ENCODE data around the gene MAP3K2.

Gene MAP3K2, protein sequence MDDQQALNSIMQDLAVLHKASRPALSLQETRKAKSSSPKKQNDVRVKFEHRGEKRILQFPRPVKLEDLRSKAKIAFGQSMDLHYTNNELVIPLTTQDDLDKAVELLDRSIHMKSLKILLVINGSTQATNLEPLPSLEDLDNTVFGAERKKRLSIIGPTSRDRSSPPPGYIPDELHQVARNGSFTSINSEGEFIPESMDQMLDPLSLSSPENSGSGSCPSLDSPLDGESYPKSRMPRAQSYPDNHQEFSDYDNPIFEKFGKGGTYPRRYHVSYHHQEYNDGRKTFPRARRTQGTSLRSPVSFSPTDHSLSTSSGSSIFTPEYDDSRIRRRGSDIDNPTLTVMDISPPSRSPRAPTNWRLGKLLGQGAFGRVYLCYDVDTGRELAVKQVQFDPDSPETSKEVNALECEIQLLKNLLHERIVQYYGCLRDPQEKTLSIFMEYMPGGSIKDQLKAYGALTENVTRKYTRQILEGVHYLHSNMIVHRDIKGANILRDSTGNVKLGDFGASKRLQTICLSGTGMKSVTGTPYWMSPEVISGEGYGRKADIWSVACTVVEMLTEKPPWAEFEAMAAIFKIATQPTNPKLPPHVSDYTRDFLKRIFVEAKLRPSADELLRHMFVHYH

DNA sequence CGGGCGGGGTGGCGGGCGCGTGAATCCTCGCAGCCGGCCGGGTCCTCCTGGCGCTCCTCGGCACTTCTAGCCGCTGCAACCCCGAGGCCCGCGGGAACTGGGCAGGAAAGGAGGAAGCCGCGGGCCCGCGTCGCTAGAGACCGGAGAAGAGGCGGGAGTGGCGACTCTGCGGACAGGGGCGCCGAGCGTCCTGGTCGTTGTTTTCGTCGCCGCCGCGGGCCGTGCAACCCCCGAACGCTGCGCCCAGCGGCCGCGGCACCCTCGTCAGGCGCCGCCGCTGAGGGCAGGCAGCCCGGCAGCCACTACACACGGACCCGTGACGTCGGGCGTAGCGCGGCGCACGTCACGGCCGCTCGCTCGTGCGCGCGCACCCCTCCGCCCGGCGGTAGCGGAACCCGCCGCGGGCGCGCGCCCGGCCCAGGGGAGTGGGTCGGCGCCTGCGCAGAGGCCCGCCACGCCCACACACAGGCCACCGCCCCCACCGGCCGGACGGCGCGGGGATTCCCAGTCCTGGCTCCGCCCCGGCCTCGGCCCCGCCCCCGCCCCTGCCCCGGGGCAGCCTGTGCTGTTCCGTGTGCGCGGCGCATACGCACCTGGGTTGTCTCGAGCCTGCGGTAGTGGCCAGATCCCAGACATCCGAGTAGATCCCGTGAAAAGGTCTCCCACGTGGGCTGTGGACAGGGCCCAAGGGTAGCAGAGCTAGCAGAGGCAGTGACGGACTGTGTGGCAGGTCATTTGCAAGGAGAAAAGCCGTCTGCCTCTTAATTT lies at the start of gene MAP3K2:
TSS of gene MAP3K2 (minus strand) at position 321 of the 768 bp plus-strand sequence. CDS start 44,846 bp downstream, outside the sequence.
- Histone ChIP-seq H3K27ac (peak within 1 kb of the TSS; percentile 99 to 100 (median 100)), H3K4me3 (peak within 1 kb of the TSS; percentile 65 to 94 (median 92))

DNA sequence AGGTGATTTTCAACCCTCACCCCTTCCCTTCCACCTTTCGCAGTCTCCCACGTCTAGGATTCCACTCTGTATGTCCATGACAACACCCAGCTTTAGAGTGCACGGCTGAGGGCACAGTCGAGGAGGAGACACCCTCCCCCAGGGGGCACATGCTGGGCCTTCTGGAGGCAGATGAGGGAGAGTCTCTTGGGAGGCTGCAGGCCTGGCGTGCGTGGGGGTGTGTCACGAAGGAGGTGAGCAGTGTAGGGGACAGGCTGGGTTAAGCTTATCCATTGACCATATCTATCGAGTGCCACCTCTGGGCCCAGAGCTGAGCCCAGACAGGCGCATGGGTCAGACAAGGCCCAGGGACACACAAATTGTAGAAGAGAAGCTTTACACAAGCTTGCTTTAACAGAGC lies 49.3 kb upstream of the MAP3K2 start:
- Histone ChIP-seq H3K4me3 (no peak overlapping the region), H3K27ac (no peak overlapping the region)

DNA sequence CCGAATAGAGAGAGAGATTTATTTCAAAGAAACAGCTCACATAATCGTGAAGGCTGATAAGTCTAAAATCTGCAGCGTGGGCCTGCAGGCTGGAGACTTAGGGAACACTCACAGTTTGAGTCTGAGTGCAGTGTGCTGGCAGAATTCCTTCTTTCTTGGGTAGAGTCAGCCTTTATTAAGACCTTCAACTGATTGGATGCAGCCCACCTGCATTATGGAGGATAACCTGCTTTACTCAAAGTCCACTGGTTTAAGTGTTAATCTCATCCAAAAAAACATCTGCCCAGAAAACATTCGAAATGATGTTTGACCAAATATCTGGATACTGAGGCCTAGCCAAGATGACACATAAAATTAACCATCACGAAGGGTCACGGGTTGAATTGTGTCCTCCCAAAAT lies 46.7 kb upstream of the MAP3K2 start:
- no peak overlapping the region for H3K27ac ChIP-seq
- H3K4me3 ChIP-seq: no peak overlapping the region

DNA sequence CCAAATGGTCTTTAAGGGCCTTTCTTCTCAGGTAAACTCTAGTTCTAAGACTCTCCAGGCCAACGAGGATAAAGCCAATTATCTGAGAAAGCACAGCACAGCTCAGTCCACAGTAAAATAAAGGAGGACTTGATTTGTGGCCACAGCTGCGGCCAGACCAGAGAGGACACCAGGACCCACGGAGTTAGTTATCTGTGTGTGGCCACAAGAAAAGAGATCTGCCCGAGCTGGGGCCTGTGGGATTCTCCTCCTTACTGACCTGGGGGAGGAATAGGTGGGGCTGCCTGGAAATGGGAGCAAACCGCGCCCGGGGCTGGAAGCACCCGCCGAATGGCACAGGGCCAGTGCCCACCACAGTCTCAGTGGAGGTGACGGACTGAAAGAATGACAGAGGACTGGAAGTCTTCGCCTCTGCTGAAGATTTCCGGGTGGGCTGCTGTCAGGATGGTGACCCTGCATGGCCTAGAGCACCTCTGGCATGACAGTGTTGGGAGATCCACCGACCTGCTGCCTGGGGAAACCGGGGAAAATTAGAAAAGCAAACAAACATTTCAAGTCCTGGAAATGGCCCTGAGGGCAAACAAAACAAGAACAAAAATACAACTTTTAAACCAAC lies 43.7 kb upstream of the MAP3K2 start:
- H3K27ac ChIP-seq: no peak overlapping the region
- H3K4me3 ChIP-seq: no peak overlapping the region

DNA sequence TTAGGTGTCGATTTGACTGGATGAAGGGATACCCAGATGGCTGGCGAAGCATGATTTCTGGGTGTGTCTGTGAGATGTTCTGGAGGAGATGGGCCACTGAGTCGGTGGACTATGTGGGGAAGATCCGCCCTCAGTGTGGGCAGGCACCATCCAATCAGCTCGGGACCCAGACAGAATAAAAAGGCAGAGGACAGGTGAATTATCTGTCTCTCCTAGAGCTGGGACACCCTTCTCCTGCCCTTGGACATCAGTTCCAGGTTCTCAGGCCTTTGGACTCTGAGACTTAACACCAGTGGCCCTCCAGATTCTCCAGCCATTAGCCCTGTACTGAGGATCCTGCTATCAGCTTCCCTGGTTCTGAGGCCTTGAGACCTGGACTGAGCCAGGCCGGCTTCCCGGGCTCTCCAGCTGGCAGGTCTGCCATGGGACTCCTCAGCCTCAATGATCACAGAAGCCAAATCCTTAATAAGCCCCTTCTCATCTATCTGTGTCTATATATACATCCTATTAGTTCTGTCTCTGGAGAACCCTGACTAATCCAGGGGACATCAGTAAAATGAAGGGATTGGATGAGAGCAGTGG lies 42.2 kb upstream of the MAP3K2 start:
- Histone ChIP-seq H3K27ac (no peak overlapping the region), H3K4me3 (no peak overlapping the region)

DNA sequence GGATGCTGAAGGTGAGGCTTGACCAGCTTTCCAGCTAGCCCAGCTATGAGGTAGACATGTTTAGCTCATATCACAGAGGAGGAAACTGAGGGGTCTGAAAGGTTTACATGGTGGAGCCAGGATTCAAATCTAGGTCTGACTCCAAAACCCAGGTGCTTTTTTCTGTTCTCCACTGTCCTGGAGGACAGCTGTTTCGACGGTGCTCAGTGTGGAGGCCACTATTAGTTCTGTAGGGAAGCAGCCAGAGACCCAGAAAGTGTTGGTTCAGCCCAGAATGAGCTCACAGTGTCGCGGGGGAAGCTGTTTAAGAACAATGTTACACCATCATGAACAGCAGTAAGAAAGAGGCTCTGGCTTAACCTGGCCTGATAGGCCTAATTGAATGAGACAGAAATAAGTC lies 41.5 kb upstream of the MAP3K2 start:
- Histone ChIP-seq H3K4me3 (no peak overlapping the region), H3K27ac (no peak overlapping the region)

DNA sequence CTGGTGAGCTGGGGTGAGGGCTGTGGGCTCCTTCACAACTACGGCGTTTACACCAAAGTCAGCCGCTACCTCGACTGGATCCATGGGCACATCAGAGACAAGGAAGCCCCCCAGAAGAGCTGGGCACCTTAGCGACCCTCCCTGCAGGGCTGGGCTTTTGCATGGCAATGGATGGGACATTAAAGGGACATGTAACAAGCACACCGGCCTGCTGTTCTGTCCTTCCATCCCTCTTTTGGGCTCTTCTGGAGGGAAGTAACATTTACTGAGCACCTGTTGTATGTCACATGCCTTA lies 41.0 kb upstream of the MAP3K2 start:
- no peak overlapping the region for H3K27ac ChIP-seq

DNA sequence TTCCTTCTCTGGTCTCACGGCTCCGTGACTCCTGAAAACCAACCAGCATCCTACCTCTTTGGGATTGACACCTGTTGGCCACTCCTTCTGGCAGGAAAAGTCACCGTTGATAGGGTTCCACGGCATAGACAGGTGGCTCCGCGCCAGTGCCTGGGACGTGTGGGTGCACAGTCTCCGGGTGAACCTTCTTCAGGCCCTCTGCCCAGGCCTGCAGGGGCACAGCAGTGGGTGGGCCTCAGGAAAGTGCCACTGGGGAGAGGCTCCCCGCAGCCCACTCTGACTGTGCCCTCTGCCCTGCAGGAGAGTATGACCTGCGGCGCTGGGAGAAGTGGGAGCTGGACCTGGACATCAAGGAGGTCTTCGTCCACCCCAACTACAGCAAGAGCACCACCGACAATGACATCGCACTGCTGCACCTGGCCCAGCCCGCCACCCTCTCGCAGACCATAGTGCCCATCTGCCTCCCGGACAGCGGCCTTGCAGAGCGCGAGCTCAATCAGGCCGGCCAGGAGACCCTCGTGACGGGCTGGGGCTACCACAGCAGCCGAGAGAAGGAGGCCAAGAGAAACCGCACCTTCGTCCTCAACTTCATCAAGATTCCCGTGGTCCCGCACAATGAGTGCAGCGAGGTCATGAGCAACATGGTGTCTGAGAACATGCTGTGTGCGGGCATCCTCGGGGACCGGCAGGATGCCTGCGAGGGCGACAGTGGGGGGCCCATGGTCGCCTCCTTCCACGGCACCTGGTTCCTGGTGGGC lies 40.5 kb upstream of the MAP3K2 start:
- no peak overlapping the region for H3K27ac ChIP-seq
- H3K4me3 ChIP-seq: no peak overlapping the region

More for the DNA sequence above, 41.0 kb upstream of the MAP3K2 start:
- H3K4me3 ChIP-seq: no peak overlapping the region

DNA sequence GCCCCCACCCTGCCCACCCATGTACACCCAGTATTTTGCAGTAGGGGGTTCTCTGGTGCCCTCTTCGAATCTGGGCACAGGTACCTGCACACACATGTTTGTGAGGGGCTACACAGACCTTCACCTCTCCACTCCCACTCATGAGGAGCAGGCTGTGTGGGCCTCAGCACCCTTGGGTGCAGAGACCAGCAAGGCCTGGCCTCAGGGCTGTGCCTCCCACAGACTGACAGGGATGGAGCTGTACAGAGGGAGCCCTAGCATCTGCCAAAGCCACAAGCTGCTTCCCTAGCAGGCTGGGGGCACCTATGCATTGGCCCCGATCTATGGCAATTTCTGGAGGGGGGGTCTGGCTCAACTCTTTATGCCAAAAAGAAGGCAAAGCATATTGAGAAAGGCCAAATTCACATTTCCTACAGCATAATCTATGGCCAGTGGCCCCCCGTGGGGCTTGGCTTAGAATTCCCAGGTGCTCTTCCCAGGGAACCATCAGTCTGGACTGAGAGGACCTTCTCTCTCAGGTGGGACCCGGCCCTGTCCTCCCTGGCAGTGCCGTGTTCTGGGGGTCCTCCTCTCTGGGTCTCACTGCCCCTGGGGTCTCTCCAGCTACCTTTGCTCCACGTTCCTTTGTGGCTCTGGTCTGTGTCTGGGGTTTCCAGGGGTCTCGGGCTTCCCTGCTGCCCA lies 39.7 kb upstream of the MAP3K2 start:
- H3K27ac ChIP-seq: no peak overlapping the region
- no peak overlapping the region for H3K4me3 ChIP-seq

DNA sequence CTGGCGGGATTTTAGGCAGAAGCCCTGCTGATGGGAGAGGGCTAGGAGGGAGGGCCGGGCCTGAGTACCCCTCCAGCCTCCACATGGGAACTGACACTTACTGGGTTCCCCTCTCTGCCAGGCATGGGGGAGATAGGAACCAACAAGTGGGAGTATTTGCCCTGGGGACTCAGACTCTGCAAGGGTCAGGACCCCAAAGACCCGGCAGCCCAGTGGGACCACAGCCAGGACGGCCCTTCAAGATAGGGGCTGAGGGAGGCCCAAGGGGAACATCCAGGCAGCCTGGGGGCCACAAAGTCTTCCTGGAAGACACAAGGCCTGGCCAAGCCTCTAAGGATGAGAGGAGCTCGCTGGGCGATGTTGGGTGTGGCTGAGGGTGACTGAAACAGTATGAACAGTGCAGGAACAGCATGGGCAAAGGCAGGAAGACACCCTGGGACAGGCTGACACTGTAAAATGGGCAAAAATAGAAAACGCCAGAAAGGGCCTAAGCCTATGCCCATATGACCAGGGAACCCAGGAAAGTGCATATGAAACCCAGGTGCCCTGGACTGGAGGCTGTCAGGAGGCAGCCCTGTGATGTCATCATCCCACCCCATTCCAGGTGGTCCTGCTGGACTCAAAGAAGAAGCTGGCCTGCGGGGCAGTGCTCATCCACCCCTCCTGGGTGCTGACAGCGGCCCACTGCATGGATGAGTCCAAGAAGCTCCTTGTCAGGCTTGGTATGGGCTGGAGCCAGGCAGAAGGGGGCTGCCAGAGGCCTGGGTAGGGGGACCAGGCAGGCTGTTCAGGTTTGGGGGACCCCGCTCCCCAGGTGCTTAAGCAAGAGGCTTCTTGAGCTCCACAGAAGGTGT lies 39.0 kb upstream of the MAP3K2 start:
- Histone ChIP-seq H3K27ac (no peak overlapping the region), H3K4me3 (no peak overlapping the region)

DNA sequence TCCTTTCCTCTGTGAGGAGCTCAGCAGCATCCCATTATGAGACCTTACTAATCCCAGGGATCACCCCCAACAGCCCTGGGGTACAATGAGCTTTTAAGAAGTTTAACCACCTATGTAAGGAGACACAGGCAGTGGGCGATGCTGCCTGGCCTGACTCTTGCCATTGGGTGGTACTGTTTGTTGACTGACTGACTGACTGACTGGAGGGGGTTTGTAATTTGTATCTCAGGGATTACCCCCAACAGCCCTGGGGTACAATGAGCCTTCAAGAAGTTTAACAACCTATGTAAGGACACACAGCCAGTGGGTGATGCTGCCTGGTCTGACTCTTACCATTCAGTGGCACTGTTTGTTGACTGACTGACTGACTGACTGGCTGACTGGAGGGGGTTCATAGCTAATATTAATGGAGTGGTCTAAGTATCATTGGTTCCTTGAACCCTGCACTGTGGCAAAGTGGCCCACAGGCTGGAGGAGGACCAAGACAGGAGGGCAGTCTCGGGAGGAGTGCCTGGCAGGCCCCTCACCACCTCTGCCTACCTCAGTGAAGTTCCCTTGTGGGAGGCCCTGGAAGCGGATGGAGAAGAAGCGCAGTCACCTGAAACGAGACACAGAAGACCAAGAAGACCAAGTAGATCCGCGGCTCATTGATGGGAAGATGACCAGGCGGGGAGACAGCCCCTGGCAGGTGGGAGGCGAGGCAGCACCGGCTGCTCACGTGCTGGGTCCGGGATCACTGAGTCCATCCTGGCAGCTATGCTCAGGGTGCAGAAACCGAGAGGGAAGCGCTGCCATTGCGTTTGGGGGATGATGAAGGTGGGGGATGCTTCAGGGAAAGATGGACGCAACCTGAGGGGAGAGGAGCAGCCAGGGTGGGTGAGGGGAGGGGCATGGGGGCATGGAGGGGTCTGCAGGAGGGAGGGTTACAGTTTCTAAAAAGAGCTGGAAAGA lies 38.0 kb upstream of the MAP3K2 start:
- H3K4me3 ChIP-seq: no peak overlapping the region

DNA sequence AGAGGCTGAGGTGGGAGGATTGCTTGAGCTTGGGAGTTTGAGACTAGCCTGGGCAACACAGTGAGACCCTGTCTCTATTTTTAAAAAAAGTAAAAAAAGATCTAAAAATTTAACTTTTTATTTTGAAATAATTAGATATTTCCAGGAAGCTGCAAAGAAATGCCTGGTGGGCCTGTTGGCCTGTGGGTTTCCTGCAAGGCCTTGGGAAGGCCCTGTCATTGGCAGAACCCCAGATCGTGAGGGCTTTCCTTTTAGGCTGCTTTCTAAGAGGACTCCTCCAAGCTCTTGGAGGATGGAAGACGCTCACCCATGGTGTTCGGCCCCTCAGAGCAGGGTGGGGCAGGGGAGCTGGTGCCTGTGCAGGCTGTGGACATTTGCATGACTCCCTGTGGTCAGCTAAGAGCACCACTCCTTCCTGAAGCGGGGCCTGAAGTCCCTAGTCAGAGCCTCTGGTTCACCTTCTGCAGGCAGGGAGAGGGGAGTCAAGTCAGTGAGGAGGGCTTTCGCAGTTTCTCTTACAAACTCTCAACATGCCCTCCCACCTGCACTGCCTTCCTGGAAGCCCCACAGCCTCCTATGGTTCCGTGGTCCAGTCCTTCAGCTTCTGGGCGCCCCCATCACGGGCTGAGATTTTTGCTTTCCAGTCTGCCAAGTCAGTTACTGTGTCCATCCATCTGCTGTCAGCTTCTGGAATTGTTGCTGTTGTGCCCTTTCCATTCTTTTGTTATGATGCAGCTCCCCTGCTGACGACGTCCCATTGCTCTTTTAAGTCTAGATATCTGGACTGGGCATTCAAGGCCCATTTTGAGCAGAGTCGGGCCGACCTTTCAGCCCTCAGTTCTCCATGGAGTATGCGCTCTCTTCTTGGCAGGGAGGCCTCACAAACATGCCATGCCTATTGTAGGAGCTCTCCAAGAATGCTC lies 37.1 kb upstream of the MAP3K2 start:
- H3K27ac ChIP-seq: no peak overlapping the region
- no peak overlapping the region for H3K4me3 ChIP-seq

More for the DNA sequence above, 38.0 kb upstream of the MAP3K2 start:
- H3K27ac ChIP-seq: no peak overlapping the region

DNA sequence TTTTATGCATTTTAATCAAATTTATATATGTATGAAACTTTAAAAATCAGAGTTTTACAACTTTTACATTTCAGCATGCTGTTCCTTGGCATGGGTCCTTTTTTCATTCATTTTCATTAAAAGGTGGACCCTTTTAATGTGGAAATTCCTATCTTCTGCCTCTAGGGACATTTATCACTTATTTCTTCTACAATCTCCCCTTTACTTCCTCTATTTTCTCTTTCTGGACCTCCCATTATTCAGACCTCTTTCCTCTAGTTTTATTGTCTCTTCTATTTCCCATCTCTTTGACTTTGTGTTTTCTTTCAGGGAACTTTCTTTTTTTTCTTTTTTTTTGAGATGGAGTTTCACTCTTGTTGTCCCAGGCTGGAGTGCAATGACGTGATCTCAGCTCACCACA lies 36.1 kb upstream of the MAP3K2 start:
- Histone ChIP-seq H3K4me3 (peak overlapping the region in 4 of 7 experiments; percentile 13 to 45 (median 36)), H3K27ac (no peak overlapping the region)

DNA sequence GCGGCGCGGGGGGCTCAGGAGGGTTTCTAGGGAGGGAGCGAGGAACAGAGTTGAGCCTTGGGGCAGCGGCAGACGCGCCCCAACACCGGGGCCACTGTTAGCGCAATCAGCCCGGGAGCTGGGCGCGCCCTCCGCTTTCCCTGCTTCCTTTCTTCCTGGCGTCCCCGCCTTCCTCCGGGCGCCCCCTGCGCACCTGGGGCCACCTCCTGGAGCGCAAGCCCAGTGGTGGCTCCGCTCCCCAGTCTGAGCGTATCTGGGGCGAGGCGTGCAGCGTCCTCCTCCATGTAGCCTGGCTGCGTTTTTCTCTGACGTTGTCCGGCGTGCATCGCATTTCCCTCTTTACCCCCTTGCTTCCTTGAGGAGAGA lies 35.7 kb upstream of the MAP3K2 start:
- peak overlapping the region in 1 of 21 experiments; percentile 16 for H3K27ac ChIP-seq
- H3K4me3 ChIP-seq: peak overlapping the region; percentile 8 to 45 (median 32)

DNA sequence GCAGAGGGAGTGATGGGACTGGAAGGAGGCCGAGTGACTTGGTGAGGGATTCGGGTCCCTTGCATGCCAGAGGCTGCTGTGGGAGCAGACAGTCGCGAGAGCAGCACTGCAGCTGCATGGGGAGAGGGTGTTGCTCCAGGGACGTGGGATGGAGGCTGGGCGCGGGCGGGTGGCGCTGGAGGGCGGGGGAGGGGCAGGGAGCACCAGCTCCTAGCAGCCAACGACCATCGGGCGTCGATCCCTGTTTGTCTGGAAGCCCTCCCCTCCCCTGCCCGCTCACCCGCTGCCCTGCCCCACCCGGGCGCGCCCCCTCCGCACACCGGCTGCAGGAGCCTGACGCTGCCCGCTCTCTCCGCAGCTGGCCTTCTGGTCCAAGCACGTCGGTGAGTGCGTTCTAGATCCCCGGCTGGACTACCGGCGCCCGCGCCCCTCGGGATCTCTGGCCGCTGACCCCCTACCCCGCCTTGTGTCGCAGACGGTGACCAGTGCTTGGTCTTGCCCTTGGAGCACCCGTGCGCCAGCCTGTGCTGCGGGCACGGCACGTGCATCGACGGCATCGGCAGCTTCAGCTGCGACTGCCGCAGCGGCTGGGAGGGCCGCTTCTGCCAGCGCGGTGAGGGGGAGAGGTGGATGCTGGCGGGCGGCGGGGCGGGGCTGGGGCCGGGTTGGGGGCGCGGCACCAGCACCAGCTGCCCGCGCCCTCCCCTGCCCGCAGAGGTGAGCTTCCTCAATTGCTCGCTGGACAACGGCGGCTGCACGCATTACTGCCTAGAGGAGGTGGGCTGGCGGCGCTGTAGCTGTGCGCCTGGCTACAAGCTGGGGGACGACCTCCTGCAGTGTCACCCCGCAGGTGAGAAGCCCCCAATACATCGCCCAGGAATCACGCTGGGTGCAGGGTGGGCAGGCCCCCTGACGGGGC lies 35.0 kb upstream of the MAP3K2 start:
- Histone ChIP-seq H3K4me3 (peak overlapping the region; percentile 8 to 45 (median 32)), H3K27ac (peak overlapping the region in 1 of 21 experiments; percentile 16)
